PC-3 (cell line): ENCODE measurements around the gene YTHDC2. TPM values are rescaled to one million over a fixed set of nuclear protein-coding genes. Genes with fewer than 3 reads are reported as not detected.

Experiments used
- ATAC-seq: fragments of 200-7000 bp; cut with Tn5 transposase; 2 replicates; pipeline ENCODE4 v1.9.1; 2020; ENCODE audit warnings: mild to moderate bottlenecking, moderate library complexity
- BruUV-seq: library from RNA; stranded (reverse); fragments of 400-500 nt; replicated peaks from 2 replicates; lab custom pipeline; 2021; lab: Mats Ljungman, UMichigan
- CTCF ChIA-PET: fragments of 300-600 bp; sonication (Branson Sonifier 250); formaldehyde crosslinking; loops from one replicate; lab custom pipeline; 2022; ENCODE audit warnings: antibody characterized with exemption; lab: Charles Lee
- POLR2A ChIA-PET: fragments of 300-600 bp; sonication (Branson Sonifier 250); formaldehyde crosslinking; loops from one replicate; lab custom pipeline; 2022; ENCODE audit warnings: antibody characterized with exemption; ENCODE audit not compliant: unreplicated experiment; lab: Charles Lee
- DNase-seq: peaks from one replicate; pipeline ENCODE4 v3.0.0-alpha.2; 2015
- H2AFZ ChIP-seq: fragments of 300-600 bp; sonication (generic); 2 replicates; pipeline ENCODE4 v1.6.0; 2016; ENCODE audit warnings: antibody characterized with exemption, low read length
- H3F3A ChIP-seq: fragments of 300-600 bp; sonication (generic); one replicate; pipeline ENCODE4 v1.6.0; 2017; ENCODE audit warnings: antibody characterized with exemption, low read length, control low read depth, mild to moderate bottlenecking; ENCODE audit not compliant: unreplicated experiment
- H3K27ac ChIP-seq: fragments of 300-600 bp; sonication (generic); 2 replicates; pipeline ENCODE4 v1.5.1; 2016; ENCODE audit warnings: mild to moderate bottlenecking, low read length
- H3K27me3 ChIP-seq: fragments of 300-600 bp; sonication (generic); 2 replicates; pipeline ENCODE4 v1.6.1; 2016; ENCODE audit warnings: low read length, mixed read lengths
- H3K36me3 ChIP-seq: fragments of 300-600 bp; sonication (generic); 2 replicates; pipeline ENCODE4 v1.6.1; 2016; ENCODE audit warnings: low read depth, mixed run types, low read length, mixed read lengths
- H3K4me1 ChIP-seq: fragments of 300-600 bp; sonication (generic); 2 replicates; pipeline ENCODE4 v1.5.1; 2016; ENCODE audit warnings: low read length; ENCODE audit not compliant: insufficient read depth
- H3K4me2 ChIP-seq: fragments of 300-600 bp; sonication (generic); 2 replicates; pipeline ENCODE4 v1.6.0; 2016; ENCODE audit warnings: low read length
- H3K4me3 ChIP-seq: fragments of 300-600 bp; sonication (generic); 2 replicates; pipeline ENCODE4 v1.5.1; 2016; ENCODE audit warnings: mild to moderate bottlenecking, low read length, mixed read lengths
- H3K79me2 ChIP-seq: fragments of 300-600 bp; sonication (generic); 2 replicates; pipeline ENCODE4 v1.6.1; 2017; ENCODE audit warnings: low read length, mixed read lengths
- H3K9ac ChIP-seq: fragments of 300-600 bp; sonication (generic); 2 replicates; pipeline ENCODE4 v1.6.0; 2016; ENCODE audit warnings: mild to moderate bottlenecking, low read length
- H3K9me2 ChIP-seq: fragments of 300-600 bp; sonication (generic); replicated peaks from 2 replicates; pipeline ENCODE4 v1.6.1; 2016; ENCODE audit warnings: mixed run types, low read length, mixed read lengths
- H3K9me3 ChIP-seq: fragments of 300-600 bp; sonication (generic); 2 replicates; pipeline ENCODE4 v1.6.1; 2016; ENCODE audit warnings: low read length, mixed read lengths
- H4K20me1 ChIP-seq: fragments of 300-600 bp; sonication (generic); 2 replicates; pipeline ENCODE4 v1.6.1; 2016; ENCODE audit warnings: low read length, mixed read lengths
- EZH2 ChIP-seq: fragments of 300-600 bp; sonication (generic); IDR thresholded peaks from one replicate; pipeline ENCODE4 v1.6.1; 2017; ENCODE audit warnings: antibody characterized with exemption, mild to moderate bottlenecking, low read length; ENCODE audit not compliant: unreplicated experiment
- EZH2phosphoT487 ChIP-seq: fragments of 300-600 bp; sonication (generic); IDR thresholded peaks from 2 replicates; pipeline ENCODE4 v1.6.1; 2018; ENCODE audit warnings: mild to moderate bottlenecking, antibody characterized with exemption, low read length, borderline replicate concordance
- intact Hi-C: fragments of 100-400 bp; cut with micrococcal nuclease; formaldehyde crosslinking; loops from 2 replicates; pipeline ENCODE4 v1.9.0; 2023
- total RNA-seq: library from RNA; depleted of rRNA; stranded (reverse); fragments of >200 nt; gene quantifications from 2 replicates; pipeline ENCODE4 v1.2.3, GENCODE V29; 2014; rRNA removed
- TF ChIP-seq, protein P1 (sequence below): fragments of 300-600 bp; sonication (generic); conservative IDR thresholded peaks from 2 replicates; pipeline ENCODE4 v1.5.1; 2017; ENCODE audit warnings: antibody characterized with exemption, low read depth, mild to moderate bottlenecking, low read length

Gene YTHDC2
- total RNA-seq, 1 experiment from 2014 or later: 20.2 TPM

DNA sequence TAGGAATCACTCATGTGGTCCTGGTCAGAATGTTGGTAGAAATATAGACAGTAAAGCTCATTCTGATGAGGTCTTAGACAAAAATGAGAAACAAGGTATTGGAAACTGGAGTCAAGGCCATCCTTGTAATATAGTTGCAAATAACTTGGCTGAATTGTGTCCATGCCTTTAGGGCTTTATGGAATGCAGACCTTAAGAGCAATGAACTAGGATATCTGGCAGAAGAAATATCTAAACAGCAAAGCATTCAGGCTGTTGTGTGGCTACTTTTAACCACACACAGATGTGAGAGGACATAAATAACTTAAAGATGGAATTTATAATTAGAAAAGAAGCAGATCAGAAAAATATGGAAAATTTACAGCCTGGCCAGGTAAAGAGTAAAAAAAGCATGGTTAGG lies 128.2 kb downstream of the YTHDC2 start:
- Histone ChIP-seq H3K9ac (no peak overlapping the region), H2AFZ (no peak overlapping the region), H3K9me2 (no peaks in the 10 kb centered on the region), H3K4me2 (no peak overlapping the region), H3K27me3 (peaks cover 9% of the 10 kb centered on the region), H3K4me3 (no peak overlapping the region), H3F3A (no peaks in the 10 kb centered on the region), H3K79me2 (no peaks in the 10 kb centered on the region), H3K27ac (no peak overlapping the region), H3K4me1 (no peaks in the 10 kb centered on the region), H3K36me3 (no peaks in the 10 kb centered on the region), H3K9me3 (no peaks in the 10 kb centered on the region), H4K20me1 (no peaks in the 10 kb centered on the region)
- no peak for TF ChIP-seq EZH2
- TF ChIP-seq EZH2phosphoT487: no peak
- TF ChIP-seq, protein P1, sequence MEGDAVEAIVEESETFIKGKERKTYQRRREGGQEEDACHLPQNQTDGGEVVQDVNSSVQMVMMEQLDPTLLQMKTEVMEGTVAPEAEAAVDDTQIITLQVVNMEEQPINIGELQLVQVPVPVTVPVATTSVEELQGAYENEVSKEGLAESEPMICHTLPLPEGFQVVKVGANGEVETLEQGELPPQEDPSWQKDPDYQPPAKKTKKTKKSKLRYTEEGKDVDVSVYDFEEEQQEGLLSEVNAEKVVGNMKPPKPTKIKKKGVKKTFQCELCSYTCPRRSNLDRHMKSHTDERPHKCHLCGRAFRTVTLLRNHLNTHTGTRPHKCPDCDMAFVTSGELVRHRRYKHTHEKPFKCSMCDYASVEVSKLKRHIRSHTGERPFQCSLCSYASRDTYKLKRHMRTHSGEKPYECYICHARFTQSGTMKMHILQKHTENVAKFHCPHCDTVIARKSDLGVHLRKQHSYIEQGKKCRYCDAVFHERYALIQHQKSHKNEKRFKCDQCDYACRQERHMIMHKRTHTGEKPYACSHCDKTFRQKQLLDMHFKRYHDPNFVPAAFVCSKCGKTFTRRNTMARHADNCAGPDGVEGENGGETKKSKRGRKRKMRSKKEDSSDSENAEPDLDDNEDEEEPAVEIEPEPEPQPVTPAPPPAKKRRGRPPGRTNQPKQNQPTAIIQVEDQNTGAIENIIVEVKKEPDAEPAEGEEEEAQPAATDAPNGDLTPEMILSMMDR: no peak
- intact Hi-C loops: no loop called here
- ATAC-seq (no peak), DNase-seq (no peak)
- ChIA-PET CTCF (no interaction called here), POLR2A (no interaction called here)
- BruUV-seq: no TSS peak

Other genes starting within 250 kb of the YTHDC2 start
- 0.33 TPM in 1 of 2 replicates, not detected in the other for gene TSSK1B, start 78.7 kb upstream of the YTHDC2 start, total RNA-seq
- gene MCC, start 25.2 kb upstream of the YTHDC2 start, total RNA-seq: 7.1 and 10.3 TPM in 2 replicates